Lower leg skin (tissue), 4 donors: Measurements from ENCODE around the gene SF3A2. TPM values are rescaled to one million over a fixed set of nuclear protein-coding genes. Genes with fewer than 3 reads are reported as not detected.

Experiments
- DNase-seq, 2 donors: peaks; one replicate each; pipeline ENCODE4 v3.0.0-alpha.2; 2019; ENCODE audit warnings: low spot score in 2 of 2
- H3K4me3 ChIP-seq: fragments of 200-600 bp; sonication (generic); 2 replicates; pipeline ENCODE4 v1.5.1; 2017; ENCODE audit warnings: mild to moderate bottlenecking, low read depth; ENCODE audit not compliant: poor library complexity, severe bottlenecking
- CTCF ChIP-seq, 3 donors: fragments of 450-650 bp; IDR thresholded peaks; one replicate each; pipeline ENCODE4 v1.5.1; 2016; ENCODE audit warnings: antibody characterized with exemption in 3 of 3, mild to moderate bottlenecking in 3 of 3, moderate library complexity in 2 of 3
- POLR2A ChIP-seq, 2 donors: fragments of 450-650 bp; IDR thresholded peaks; one replicate each; pipeline ENCODE4 v1.6.1; 2016 to 2017; ENCODE audit warnings: antibody characterized with exemption in 2 of 2, mild to moderate bottlenecking in 1 of 2, moderate library complexity in 1 of 2
- WGBS, 2 donors: methylation state at CpG; one replicate each; pipeline ENCODE4 v1.1.5; 2018; 5-methylcytosine and 5-hydroxymethylcytosine counted together
- intact Hi-C: fragments of 100-400 bp; cut with DNase I; formaldehyde crosslinking; loops from one replicate; pipeline ENCODE4 v1.15.0; 2023; ENCODE audit warnings: low total_unique reads
- total RNA-seq, 4 donors: library from RNA; depleted of rRNA; stranded (reverse); fragments of >200 nt; gene quantifications; one replicate each; pipeline ENCODE4 v1.1.0, GENCODE V29; 2016

The SF3A2 gene
- total RNA-seq, 4 donors from 2014 or later = 35.6 to 85.6 (median 47.8) TPM

GRCh38 chr19:2273356-2274184, 36.9 kb downstream of the SF3A2 start:
- TF ChIP-seq POLR2A (IDR thresholded peaks at IDR 0.05) (no peak), CTCF (IDR thresholded peaks at IDR 0.05) (peak in 1 of 3 donors; percentile 97)
- WGBS, 2 donors = 9% methylated on average over 37 to 38 of the region's 45 CpGs
- DNase-seq = peak in 1 of 2 donors; percentile 94
- H3K4me3 ChIP-seq = no peak overlapping the region
- intact Hi-C loops = loop anchor here (5.0 to 10.0 kb wide), 3 partner anchors 36 to 121 kb away; partner anchors contain the start of genes AP3D1, PLEKHJ1 and SF3A2

GRCh38 chr19:2274185-2274711, 37.6 kb downstream of the SF3A2 start:
- no peak overlapping the region for H3K4me3 ChIP-seq
- 89 to 95% methylated on average over 9 of the region's 9 CpGs for WGBS, 2 donors
- no peak for DNase-seq
- TF ChIP-seq POLR2A (IDR thresholded peaks at IDR 0.05) (no peak), CTCF (IDR thresholded peaks at IDR 0.05) (no peak)
- intact Hi-C loops = loop anchor here (5.0 to 10.0 kb wide), 3 partner anchors 37 to 121 kb away; partner anchors contain the start of genes AP3D1, PLEKHJ1 and SF3A2

GRCh38 chr19:2274931-2275535, 38.4 kb downstream of the SF3A2 start:
- H3K4me3 ChIP-seq = no peak overlapping the region
- intact Hi-C loops = loop anchor here (5.0 to 10.0 kb wide), 3 partner anchors 38 to 120 kb away; partner anchors contain the start of genes AP3D1, PLEKHJ1 and SF3A2
- peak in 1 of 3 donors; percentile 8 for TF ChIP-seq CTCF (IDR thresholded peaks at IDR 0.05)
- TF ChIP-seq POLR2A (IDR thresholded peaks at IDR 0.05) = no peak
- WGBS, 2 donors = 53 to 78% methylated on average over 10 to 16 of the region's 16 CpGs
- peak in 1 of 2 donors; percentile 47 for DNase-seq

GRCh38 chr19:2275588-2276428, 39.2 kb downstream of the SF3A2 start:
- 46 to 54% methylated on average over 35 to 54 of the region's 74 CpGs for WGBS, 2 donors
- no peak for DNase-seq
- TF ChIP-seq CTCF (IDR thresholded peaks at IDR 0.05) = no peak
- no peak for TF ChIP-seq POLR2A (IDR thresholded peaks at IDR 0.05)
- intact Hi-C loops = loop anchor here (10.0 kb wide), 2 partner anchors 119 to 121 kb away; partner anchors contain the start of gene AP3D1
- H3K4me3 ChIP-seq = no peak overlapping the region

- intact Hi-C loops = loop anchor here (10.0 kb wide), 2 partner anchors 118 to 122 kb away; partner anchors contain the start of gene AP3D1
- 82 to 86% methylated on average over 26 to 27 of the region's 28 CpGs for WGBS, 2 donors
- DNase-seq = no peak
- TF ChIP-seq POLR2A (IDR thresholded peaks at IDR 0.05) (no peak), CTCF (IDR thresholded peaks at IDR 0.05) (no peak)
- H3K4me3 ChIP-seq = no peak overlapping the region
Measured at GRCh38 chr19:2276429-2276986, 39.9 kb downstream of the SF3A2 start.
